Hematopoietic multipotent progenitor cell treated with erythropoietin and hydrocortisone succinate and interleukin-3 and kit ligand, for 15 days (in vitro differentiated cells): Measurements from ENCODE around the gene RPGR.

Experiments used
- DNase-seq: peaks from one replicate; pipeline ENCODE4 v3.0.0-alpha.2; 2015; ENCODE audit warnings: low spot score

RPGR gene

DNA sequence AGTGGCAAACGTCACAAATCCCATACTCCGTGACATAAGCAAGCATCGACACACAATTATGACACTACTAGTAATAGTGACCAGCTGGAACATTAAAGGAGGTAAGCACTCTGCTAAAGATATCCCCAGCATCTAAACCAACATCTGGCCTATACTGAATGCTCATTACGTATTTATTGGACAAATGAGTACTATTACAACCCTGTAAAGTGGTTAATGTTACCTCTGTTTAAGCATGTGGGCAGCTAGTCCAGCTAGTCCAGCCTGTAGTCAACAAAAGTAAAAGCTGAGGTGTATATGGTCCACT, 419 bp upstream of the RPGR start:
- no peak for DNase-seq

DNA sequence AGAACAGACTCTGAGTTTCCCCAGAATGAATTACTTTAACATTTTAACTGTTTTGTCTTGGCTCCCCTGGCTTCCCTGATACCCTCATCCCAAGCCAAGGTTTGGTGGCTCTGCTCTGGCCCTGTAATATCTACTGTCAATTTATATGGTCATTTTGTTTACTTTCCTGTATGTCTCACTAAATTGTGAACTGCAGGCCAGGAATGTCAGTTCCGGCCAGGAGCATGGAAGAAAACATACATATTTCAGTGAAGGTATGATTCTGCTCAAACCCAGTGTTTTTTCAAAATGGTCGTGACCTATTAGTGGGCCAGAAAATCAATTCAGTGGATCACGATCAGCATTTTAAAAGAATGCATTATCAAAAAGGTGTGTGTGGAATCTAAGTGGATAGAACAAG, 1.2 kb downstream of the RPGR start:
- DNase-seq = no peak

DNA sequence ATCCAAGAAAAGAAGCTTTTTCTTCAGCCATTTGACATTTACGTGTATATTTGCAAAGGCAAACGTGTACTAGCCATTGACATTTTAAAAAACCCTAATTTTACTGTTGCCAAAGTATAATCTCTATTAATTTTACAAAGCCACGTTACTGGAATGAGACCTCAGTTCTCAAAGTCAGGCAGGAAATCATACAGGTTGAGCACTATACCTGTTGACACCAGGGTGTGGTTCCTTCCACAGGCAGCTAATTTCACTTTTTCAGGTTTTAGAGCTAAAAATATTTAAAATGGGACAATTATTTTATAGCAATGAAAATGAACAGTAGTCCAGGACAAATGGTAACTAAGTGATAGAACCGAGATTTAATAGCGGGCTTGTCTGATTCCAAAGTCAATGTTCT, 6.5 kb downstream of the RPGR start:
- no peak for DNase-seq

DNA sequence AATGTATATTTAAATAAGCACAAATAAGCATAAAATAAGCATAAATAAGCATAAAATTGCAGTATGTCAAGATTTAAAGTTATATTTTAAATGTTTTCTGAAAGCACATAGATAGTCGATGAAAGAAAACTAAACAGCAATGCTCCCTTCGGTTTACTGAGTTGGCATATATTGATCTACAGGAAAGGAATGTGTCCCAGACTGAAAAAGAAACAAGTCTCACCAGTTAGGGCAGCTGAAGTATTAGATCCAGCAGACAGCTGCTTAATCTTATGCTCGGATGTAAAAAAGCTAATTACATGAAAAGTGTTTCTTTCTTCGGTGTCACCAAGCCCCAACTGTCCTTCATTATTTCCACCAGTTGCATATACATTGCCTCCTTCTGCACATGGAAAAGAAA, 8.7 kb downstream of the RPGR start:
- no peak for DNase-seq

DNA sequence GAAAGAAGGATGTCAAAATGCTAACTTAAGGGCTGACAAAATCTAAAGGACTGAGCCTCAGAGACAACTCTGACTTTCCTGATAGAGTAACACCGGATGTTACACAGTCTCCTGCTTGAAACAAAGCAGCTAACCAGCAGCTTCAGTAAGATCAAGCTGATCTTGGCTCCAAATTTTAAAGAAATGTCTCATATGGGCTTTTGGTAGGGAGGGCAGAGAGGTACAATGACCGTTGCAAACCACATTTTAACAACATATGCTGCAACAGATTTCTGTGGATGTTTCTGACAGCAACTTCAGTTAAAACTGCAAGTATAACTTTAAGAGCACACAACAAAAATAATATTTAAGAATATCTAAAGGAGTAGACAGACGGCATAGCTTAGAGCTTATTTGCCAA, 9.1 kb downstream of the RPGR start:
- no peak for DNase-seq

DNA sequence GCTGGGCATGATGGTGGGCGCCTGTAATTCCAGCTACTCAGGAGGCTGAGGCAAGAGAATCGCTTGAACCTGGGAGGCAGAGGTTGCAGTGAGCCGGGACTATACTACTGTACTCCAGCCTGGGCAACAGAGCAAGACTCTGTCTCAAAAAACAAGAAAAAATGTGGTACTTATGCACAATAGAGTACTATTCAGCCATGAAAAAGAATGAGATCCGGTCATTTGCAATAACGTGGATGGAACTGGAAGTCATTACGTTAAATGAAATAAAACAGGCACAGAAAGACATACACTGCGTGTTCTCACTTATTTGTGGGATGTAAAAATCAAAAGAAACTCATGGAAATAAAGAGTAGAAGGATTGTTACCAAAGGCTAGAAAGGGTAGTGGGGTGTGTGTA, 12.1 kb downstream of the RPGR start:
- DNase-seq = no peak

DNA sequence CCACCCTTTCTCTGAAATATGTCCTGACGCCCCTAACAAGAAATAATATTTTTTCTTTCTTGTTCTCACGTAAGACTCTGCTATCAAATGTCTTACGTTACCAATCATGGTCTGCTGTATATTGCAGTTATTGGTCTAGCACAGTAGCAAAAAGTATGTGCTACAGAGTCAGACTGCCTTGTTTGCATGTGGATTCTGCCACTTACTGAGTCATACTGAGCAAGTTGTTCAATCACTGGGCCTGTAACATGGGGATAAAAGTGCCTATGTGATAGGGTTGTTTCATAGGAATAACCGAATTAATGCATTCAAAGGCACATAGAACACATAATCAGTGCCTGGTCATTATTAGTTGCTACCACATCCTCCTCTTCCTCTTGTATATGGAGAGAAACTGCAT, 14.1 kb downstream of the RPGR start:
- no peak for DNase-seq

DNA sequence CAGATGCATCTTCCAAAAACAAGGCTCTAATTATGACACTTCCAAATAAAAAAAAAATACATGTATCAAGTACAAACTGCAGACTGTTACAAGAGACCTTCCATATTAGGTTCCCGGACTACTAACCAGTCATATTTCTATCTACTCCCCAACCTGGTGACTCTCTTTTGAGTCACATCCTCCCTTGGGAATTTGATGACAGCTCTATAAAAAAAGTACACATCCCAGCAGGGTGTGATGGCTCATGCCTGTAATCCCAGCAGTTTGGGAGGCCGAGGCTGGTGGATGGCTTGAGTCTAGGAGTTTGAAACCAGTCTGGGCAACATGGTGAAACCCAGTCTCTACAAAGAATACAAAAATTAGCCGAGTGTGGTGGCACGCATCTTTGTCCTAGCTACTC, 14.9 kb downstream of the RPGR start:
- DNase-seq = no peak

DNA sequence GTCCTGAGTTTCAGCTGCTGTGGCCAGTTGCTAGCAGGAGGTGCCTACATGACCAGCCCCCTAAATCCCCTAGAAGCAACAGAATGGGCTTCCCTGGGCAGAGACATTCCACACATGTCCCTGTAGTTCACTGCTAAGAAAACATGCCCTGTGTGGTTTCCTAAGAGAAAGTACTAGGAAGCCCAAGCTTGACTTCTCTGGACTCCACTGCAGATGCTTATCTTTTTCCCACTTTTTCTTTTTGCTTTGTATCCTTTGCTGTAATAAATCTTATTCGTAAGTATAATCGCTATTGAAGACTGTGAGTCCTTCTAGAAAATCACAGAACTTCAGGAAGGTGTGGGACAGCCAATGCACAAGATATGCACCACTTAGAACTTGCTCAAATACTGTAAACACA, 15.6 kb downstream of the RPGR start:
- no peak for DNase-seq

DNA sequence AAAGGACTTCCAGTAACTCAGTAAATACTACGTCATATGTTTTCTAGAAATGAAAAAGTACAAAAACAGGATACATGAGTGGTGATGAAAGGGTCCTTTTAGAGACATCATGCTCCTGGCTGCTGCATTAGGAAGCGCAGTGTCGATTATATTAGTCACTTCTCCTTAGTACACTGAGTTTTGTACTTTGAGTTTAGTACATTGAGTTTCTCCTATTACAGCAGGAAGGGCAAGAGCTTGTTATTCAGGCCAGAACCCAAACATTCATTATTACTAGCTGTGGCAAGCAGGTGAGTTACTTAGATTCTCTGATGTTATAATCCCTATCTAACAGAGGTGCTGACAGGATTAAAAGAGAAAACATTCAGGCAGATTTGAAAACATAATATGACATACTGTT, 21.3 kb downstream of the RPGR start:
- no peak for DNase-seq

DNA sequence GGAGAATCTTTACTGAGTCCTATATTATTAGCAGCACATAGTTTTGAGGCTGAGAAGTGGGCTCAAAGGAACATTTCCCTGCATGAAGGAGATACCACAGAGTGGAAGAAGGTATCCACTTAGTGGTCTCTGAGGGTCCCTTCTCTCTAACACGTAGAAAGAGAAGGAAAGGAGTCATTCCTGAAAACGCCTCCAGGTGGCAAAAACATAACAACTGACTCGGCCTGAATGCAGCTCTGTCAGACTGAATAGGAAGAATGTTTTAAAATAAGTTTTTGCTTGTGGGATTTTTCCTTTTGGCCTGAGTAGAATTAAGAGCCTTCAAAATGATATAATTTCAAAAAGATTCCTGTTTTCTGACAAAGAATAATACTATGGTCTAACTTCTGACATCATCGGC, 23.3 kb downstream of the RPGR start:
- DNase-seq = no peak

DNA sequence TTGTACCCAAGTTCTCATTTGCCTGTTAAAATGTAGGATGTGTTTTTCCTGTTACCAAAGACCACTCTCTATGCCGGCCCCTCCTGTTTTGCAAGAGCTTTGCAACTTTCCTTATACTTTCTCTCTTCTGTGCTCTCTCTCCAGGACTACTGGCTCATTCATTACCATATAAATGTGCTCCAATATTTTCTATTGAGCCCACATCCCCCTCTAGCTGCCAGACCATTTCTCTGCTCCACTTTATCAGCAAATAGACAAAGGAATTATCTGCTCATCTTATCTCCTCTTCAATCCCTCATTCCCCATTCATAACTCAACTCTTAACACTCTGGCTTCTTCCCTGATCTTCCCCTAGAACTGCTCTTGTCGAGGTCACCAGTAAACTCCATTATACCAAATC, 33.6 kb downstream of the RPGR start:
- DNase-seq = no peak

DNA sequence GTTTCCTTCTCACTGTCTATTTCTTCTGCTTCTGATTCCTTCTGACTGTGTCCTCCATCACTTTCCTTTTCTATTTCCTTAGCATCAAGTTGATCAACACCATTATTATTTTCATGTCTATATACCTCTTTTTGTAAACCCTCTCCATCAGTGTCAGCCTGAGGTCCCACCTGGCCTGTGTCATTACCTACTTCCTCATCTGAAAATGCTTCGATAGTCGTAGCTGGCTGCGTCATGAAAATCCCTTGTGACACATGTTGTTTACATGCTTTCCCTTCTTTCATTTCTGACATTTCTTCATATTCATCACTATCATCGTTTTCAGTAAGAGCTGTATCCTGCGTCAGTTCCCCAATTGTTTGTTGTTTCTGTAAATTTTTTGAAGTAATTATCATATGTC, 39.6 kb downstream of the RPGR start:
- no peak for DNase-seq

DNA sequence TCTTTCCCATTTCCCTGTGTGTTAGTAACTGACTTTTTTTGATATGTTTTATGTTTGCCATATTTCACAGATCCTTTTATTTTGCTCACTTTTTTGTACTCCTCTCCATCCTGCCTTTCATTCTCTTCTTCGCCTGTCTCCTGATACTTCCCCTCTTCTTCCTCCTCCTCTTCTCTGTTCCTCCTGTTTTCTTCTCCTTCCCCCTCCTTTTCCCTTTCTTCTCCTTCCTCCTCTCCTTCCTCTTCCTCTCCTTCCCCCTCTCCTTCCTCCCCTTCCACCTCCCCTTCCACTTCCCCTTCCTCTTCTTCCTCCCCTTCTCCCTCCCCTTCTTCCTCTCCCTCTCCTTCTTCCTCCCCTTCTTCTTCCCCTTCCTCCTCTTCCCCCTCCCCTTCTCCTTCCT, 41.7 kb downstream of the RPGR start:
- DNase-seq = no peak

DNA sequence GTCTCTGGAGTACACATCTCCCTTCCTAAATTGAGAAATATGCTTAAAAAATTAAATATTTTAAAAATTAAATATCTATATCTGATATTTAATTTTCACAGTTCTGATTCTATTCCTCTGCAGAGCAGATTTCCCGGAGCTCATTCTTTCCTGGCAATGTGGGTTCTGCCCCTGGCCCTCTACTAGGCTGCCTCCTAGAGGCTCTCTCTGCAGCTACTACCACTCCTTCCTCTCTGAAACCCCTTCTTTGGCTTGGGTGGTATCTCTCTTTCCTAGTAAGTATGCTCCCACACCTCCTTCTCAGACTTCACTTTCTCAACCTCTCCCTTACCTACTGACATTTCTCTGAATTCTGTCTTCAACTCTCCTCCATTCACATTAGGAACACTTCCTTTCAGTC, 45.3 kb downstream of the RPGR start:
- no peak for DNase-seq

DNA sequence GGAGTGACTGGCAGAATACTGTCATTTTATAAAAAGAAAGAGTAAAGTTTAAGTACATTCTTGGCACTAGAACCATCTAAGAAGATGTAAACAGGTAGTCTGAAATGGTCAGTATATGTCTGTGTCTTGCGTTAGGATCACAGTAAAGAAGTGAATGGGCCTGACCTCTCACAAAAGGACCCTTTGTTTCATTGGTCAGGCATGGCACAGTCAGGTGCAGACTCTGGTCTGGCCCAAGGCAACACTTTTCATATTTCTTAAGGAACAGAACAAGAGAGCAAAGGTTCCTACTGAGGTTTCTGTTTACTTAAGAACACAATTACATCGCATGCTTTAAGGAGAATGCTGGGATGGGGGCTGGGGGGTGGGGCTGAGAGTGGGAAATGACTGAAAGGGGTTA, 48.1 kb downstream of the RPGR start:
- DNase-seq = no peak

DNA sequence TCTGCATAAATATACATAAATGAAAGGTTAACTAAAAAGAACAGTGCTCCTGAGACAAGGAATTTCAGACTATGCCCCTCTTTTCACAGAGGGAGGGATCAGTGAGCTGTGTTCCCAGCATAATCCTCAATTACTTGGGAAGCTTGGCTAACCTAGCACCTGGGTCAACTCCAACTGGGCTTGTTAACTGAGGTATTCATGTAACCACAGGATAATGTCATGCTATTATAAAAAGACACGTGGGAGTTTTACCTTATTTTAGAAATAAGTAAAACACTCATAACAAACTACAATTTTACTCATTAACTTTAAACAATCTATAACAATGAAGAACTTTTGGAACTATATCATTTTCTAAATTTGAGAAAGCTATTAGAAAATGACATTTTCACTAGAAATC, 48.6 kb downstream of the RPGR start:
- DNase-seq = no peak

DNA sequence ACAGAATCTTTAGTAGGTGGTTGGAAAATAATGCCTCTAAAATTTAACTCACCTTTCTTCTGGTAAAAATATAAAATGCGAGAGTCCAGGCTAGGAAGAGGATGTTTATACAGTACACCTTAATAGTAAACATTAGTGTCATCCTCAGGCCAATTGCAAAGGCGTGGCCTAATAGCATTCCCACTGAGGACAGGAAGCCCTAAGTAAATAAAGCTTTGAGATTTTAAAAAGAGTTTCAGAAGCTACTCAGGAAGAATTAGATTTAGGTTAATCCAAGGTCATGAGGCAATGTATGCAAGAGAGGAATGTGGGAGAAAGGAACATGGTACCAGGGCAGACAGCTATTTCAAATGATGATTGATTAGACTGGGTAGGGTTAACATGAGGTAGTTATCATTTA, 49.5 kb downstream of the RPGR start:
- no peak for DNase-seq

DNA sequence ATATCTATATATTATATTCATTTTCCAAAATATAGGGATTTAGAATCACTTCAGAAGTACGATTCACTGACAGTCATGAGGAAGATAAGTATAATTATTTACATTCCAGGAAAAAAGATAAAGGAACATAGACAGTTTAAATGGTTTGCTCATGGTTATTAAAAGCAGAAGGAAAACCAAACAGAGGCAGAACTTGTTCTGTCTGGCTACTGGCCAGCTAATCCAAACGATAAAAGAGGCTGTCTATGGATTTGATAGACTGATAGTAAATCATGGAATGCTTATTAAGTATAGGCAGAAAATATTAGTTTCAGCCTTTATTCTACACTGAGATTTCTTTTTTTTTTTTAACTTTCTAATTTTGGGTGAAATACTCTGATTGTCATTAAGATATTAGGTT, 50.2 kb downstream of the RPGR start:
- DNase-seq = no peak

DNA sequence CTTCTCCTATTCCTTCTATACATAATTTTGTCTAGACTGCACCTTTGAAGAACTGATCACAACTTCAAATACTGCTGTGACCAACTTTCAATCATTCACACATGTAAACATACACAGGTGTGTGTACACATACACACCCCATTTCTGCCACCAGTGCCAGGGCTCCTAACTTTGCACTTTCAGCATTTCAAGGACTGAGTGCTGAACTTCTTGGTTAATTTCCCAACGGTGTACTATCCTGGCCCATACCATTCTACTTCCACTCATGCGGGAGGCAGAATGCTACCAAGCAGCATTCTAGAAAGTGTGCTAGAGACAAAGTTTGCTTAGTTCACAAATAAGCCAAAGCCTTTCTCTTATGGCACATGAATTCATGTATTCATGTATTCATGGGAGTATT, 51.2 kb downstream of the RPGR start:
- DNase-seq = no peak

DNA sequence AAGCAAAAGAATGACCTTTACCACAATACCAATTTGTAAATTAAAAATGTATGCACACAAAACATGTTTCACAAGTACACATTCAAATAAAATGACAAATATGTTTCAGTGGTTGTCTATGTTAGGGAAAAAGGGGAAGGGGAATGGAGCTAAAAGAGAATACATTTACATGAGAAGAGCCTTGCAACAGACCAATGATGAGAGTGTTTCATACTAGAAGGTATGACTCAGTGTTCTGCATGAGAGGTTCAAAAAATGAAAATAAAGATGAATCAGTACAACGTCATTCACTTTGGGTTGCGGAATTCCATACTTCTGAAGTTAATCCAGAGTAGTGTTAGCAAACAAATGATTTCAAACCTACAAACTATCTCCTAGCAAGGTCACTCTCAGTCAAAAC, 51.7 kb downstream of the RPGR start:
- DNase-seq = no peak

DNA sequence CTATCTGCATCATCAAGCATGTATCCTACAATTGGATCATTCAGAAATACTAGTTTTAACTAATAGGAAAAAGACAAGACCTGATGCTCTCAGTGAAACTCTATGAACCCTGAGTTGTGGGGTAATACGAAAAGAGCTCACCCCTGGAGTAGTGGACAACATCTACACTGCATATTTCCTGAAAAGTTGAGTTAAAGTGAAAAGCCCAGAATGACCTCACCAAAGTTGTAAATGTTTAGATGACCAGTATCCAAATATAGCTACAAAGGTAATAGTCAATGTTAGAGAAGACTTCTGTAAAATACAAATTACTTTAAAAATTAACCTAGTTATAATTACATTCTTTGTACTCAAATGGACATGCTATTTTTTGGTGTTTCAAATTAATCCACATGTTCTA, 53.9 kb downstream of the RPGR start:
- no peak for DNase-seq

DNA sequence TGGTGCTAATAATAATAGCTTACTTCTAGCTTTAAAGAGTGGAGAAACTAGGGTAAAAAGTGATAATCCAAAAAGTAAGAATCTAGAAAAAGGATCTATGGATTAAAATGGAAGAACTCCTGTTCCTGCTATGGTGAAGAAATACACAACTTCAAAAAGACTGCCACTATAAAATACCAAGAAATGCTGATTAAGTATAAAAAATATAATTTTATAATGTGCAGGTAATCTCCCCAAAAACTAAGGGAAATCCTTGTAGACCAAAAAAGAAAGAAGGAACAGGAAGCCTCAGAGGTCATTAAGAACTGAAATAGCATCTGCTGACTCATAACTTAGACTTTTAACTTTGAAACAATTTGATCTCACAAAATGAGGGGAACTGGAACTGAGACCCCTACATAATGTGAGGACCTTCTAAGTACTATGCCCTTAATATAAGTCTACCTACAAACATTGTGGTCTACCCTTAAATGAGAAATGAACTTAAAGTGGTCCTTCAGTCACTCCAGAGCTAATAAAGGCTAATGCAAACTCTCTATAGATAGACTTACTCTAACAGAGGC, 56.1 kb downstream of the RPGR start:
- no peak for DNase-seq

DNA sequence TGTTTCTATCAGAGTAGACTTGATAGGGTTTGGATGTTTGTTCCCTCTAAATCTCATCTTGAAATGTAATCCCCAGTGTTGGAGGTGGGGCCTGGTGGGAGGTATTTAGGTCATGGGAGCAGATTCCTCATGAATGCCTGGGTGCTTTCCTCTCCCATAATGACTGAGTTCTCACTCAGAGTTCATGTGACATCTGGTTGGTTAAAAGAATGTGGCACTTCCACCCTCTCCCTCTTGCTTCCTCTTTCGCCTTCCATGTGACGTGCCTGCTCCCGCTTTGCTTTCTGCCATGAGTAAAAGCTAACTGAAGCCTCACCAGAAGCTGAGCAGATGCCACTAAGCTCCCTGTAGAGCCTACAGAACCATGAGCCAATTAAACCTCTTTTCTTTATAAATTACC, 59.3 kb downstream of the RPGR start:
- no peak for DNase-seq
